Caco-2 (cell line): Measurements from ENCODE around the gene LITAF. TPM values are rescaled to one million over a fixed set of nuclear protein-coding genes. Genes with fewer than 3 reads are reported as not detected.

Source experiments
- BruUV-seq: library from RNA; stranded (reverse); fragments of 400-500 nt; replicated peaks from 2 replicates; lab custom pipeline; 2021; lab: Mats Ljungman, UMichigan
- CTCF ChIA-PET: fragments of 300-600 bp; sonication (Branson Sonifier 250); formaldehyde crosslinking; loops from one replicate; lab custom pipeline; 2022; ENCODE audit warnings: antibody characterized with exemption; lab: Charles Lee
- POLR2A ChIA-PET: fragments of 300-600 bp; sonication (Branson Sonifier 250); formaldehyde crosslinking; loops from one replicate; lab custom pipeline; 2022; ENCODE audit warnings: antibody characterized with exemption; lab: Charles Lee
- DNase-seq, 2 experiments: peaks; one replicate each; pipeline versions ENCODE4 v3.0.0 to v3.0.0-alpha.2; 2020 to 2022
- H3K27me3 ChIP-seq: replicated peaks from 2 replicates; pipeline ENCODE4 v1.6.0; 2011; ENCODE audit warnings: low read length; ENCODE audit not compliant: control insufficient read depth, insufficient read depth
- H3K36me3 ChIP-seq: 2 replicates; pipeline ENCODE4 v1.5.1; 2011; ENCODE audit warnings: low read length; ENCODE audit not compliant: control insufficient read depth, insufficient read depth
- H3K4me1 ChIP-seq: fragments of 250-450 bp; sonication (Bioruptor Pico); 2 replicates; pipeline ENCODE4 v1.5.1; 2020; ENCODE audit warnings: mild to moderate bottlenecking
- H3K4me3 ChIP-seq: 2 replicates; pipeline ENCODE4 v1.5.1; 2011; ENCODE audit warnings: low read depth, mild to moderate bottlenecking, control low read depth, low read length
- H3K9me3 ChIP-seq: fragments of 250-450 bp; sonication (Bioruptor Pico); 2 replicates; pipeline ENCODE4 v1.5.1; 2020; ENCODE audit warnings: mild to moderate bottlenecking, moderate library complexity
- H3K27ac Mint-ChIP-seq: one replicate; pipeline ENCODE4 v1.8.0; 2022; ENCODE audit warnings: mixed read lengths; ENCODE audit not compliant: unreplicated experiment
- H3K27me3 Mint-ChIP-seq: one replicate; pipeline ENCODE4 v1.8.0; 2022; ENCODE audit warnings: mixed read lengths; ENCODE audit not compliant: insufficient read depth, unreplicated experiment
- H3K36me3 Mint-ChIP-seq: one replicate; pipeline ENCODE4 v1.8.0; 2022; ENCODE audit warnings: mild to moderate bottlenecking, mixed read lengths; ENCODE audit not compliant: insufficient read depth, unreplicated experiment
- H3K4me1 Mint-ChIP-seq: one replicate; pipeline ENCODE4 v1.8.0; 2022; ENCODE audit warnings: low read depth, mixed read lengths; ENCODE audit not compliant: unreplicated experiment
- H3K4me3 Mint-ChIP-seq: one replicate; pipeline ENCODE4 v1.8.0; 2022; ENCODE audit warnings: mild to moderate bottlenecking, moderate library complexity, mixed read lengths; ENCODE audit not compliant: unreplicated experiment
- H3K9me3 Mint-ChIP-seq: one replicate; pipeline ENCODE4 v1.8.0; 2022; ENCODE audit warnings: mixed read lengths; ENCODE audit not compliant: unreplicated experiment
- intact Hi-C: fragments of 100-400 bp; cut with micrococcal nuclease; formaldehyde crosslinking; loops from one replicate; pipeline ENCODE4 v1.10.0; 2022; ENCODE audit not compliant: unreplicated experiment
- total RNA-seq: library from RNA; stranded (reverse); gene quantifications from 2 replicates; pipeline ENCODE4 v1.2.3, GENCODE V29; 2022
- TF ChIP-seq, protein P1 (sequence below), 2 experiments: fragments of 200-600 bp in 1 of 2; IDR thresholded peaks; 1 replicate in 1 of 2; 2 replicates in 1 of 2; pipeline versions ENCODE4 v1.5.1 to v1.8.0; 2011 to 2022; ENCODE audit warnings: antibody characterized with exemption in 1 of 2, control low read depth in 1 of 2, inconsistent platforms in 1 of 2, low read depth in 1 of 2, low read length in 1 of 2, mild to moderate bottlenecking in 1 of 2, moderate library complexity in 1 of 2; ENCODE audit not compliant: insufficient read depth in 1 of 2, severe bottlenecking in 1 of 2, unreplicated experiment in 1 of 2

Gene LITAF
- total RNA-seq, 1 experiment from 2014 or later, result 60.9 TPM

DNA sequence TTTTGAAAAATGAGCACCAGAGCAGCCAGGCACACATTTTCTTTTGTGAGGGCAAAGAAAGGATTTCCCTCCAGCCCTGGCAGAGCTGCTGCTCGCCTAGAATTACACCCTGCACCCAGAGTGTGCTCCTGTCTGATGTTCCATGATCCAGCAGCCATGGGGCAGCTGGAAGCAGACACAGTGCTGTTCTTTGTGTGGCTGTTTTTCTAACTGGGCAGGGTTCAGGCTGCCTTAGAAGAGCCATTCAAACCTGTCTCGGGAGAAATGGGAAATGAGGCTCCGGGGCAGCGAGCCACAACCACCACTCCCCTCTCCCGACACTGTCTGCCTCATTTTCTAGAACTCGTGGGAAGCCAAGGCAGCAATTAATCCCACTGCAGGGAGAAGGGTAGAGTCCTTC is 28.9 kb downstream of the LITAF start:
- 0 out of 2 replicates have a peak, but pooled peaks cover 4% of the 10 kb centered on the region for H3K4me1 ChIP-seq
- H3K27me3 ChIP-seq, result no peaks in the 10 kb centered on the region
- no peaks in the 10 kb centered on the region; the same call in 1 of the 2 replicates for H3K36me3 ChIP-seq
- DNase-seq, result no peak
- H3K9me3 Mint-ChIP-seq, result peaks cover 9% of the 10 kb centered on the region
- peaks cover 17% of the 10 kb centered on the region for H3K36me3 Mint-ChIP-seq
- H3K4me3 ChIP-seq, result no peak overlapping the region
- CTCF ChIA-PET, result no interaction called here
- no TSS peak for BruUV-seq
- no peak overlapping the region for H3K27ac Mint-ChIP-seq
- peaks cover 9% of the 10 kb centered on the region for H3K9me3 ChIP-seq
- TF ChIP-seq, protein P1, sequence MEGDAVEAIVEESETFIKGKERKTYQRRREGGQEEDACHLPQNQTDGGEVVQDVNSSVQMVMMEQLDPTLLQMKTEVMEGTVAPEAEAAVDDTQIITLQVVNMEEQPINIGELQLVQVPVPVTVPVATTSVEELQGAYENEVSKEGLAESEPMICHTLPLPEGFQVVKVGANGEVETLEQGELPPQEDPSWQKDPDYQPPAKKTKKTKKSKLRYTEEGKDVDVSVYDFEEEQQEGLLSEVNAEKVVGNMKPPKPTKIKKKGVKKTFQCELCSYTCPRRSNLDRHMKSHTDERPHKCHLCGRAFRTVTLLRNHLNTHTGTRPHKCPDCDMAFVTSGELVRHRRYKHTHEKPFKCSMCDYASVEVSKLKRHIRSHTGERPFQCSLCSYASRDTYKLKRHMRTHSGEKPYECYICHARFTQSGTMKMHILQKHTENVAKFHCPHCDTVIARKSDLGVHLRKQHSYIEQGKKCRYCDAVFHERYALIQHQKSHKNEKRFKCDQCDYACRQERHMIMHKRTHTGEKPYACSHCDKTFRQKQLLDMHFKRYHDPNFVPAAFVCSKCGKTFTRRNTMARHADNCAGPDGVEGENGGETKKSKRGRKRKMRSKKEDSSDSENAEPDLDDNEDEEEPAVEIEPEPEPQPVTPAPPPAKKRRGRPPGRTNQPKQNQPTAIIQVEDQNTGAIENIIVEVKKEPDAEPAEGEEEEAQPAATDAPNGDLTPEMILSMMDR (IDR thresholded peaks at IDR 0.05; ENCODE audit: insufficient read depth in 1 of 2, low read depth in 1 of 2, low read length in 1 of 2, severe bottlenecking in 1 of 2, unreplicated experiment in 1 of 2), result no peak
- POLR2A ChIA-PET, result no interaction called here
- intact Hi-C loops, result no loop called here
- H3K4me3 Mint-ChIP-seq, result no peak overlapping the region
- H3K27me3 Mint-ChIP-seq, result no peaks in the 10 kb centered on the region
- no peaks in the 10 kb centered on the region for H3K4me1 Mint-ChIP-seq

DNA sequence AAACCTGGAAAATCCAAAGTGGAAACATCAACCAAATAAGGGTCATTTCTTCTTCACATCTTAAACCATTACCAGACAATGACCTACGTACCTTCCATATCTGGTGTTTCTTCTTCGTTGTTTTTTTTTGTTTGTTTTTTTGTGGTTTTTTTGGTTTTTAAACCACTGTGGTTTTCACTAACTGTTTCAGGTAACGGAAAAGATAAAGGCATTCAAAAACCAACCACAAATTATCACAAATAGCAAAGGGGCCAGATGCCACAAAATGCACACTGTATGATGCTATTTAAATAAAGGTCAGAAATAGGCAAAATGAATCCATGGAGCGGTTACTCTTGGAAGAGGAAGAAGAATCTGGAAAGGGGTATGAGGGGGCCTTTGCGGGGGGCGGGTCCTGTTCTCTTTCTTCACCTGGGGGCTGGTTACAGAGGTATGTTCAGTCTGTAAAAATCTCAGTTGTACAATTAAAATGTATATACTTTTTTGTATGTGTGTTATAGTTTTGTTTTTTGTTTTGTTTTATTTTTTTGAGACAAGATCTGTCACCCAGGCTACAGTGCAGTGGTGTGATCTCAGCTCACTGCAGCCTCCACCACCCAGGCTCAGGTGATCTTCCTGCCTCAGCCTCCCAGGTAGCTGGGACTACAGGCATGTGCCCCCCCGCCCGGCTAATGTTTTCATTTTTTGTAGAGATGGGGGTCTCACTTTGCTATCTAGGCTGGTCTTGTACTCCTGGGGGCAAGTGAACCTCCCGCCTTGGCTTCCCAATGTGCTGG is 29.6 kb downstream of the LITAF start:
- H3K36me3 Mint-ChIP-seq, result peaks cover 17% of the 10 kb centered on the region
- ChIA-PET CTCF (no interaction called here), POLR2A (no interaction called here)
- Histone ChIP-seq H3K4me3 (no peak overlapping the region), H3K27me3 (no peaks in the 10 kb centered on the region), H3K4me1 (0 out of 2 replicates have a peak, but pooled peaks cover 4% of the 10 kb centered on the region), H3K36me3 (no peaks in the 10 kb centered on the region; the same call in 1 of the 2 replicates), H3K9me3 (peaks cover 9% of the 10 kb centered on the region)
- H3K27me3 Mint-ChIP-seq, result no peaks in the 10 kb centered on the region
- H3K4me1 Mint-ChIP-seq, result no peaks in the 10 kb centered on the region
- H3K9me3 Mint-ChIP-seq, result peaks cover 9% of the 10 kb centered on the region
- no peak for DNase-seq
- no peak overlapping the region for H3K27ac Mint-ChIP-seq
- BruUV-seq, result no TSS peak
- H3K4me3 Mint-ChIP-seq, result no peak overlapping the region
- TF ChIP-seq, protein P1 (IDR thresholded peaks at IDR 0.05; ENCODE audit: insufficient read depth in 1 of 2, low read depth in 1 of 2, low read length in 1 of 2, severe bottlenecking in 1 of 2, unreplicated experiment in 1 of 2), result no peak
- intact Hi-C loops, result no loop called here

DNA sequence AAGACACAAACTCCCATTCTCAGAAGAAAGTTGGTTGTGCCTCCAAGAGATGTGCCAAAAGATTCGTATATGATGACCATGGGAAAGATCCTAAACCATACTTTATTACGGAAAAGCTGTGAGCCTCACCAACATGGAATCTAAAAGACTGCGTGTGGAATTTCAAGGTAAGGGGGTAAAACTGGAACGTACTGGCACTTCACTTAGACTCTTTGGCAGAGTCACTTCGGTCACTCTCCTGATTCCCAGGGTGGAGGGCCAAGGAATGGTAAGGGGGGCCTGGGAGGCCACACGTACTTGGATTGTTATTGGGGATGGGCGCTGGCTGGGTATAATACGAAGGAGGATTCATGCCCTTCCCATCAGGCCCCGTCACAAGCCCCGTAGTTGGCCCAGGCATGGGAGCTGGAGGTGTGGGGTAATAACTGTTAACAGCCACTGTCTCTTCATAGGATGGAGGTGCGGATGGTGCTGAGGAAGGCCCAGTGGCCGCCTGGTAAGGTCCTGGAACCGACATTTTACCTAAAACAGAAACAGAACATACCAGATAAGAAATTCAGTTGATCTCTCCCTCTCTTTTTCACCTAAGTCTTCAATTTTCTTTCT is 30.4 kb downstream of the LITAF start:
- Mint-ChIP-seq H3K27ac (no peak overlapping the region), H3K9me3 (peaks cover 9% of the 10 kb centered on the region), H3K4me3 (no peak overlapping the region), H3K4me1 (no peaks in the 10 kb centered on the region), H3K27me3 (no peaks in the 10 kb centered on the region), H3K36me3 (peaks cover 17% of the 10 kb centered on the region)
- BruUV-seq, result no TSS peak
- H3K4me3 ChIP-seq, result no peak overlapping the region
- no peaks in the 10 kb centered on the region for H3K27me3 ChIP-seq
- POLR2A ChIA-PET, result no interaction called here
- CTCF ChIA-PET, result no interaction called here
- TF ChIP-seq, protein P1 (IDR thresholded peaks at IDR 0.05; ENCODE audit: insufficient read depth in 1 of 2, low read depth in 1 of 2, low read length in 1 of 2, severe bottlenecking in 1 of 2, unreplicated experiment in 1 of 2), result no peak
- DNase-seq, result no peak
- 0 out of 2 replicates have a peak, but pooled peaks cover 4% of the 10 kb centered on the region for H3K4me1 ChIP-seq
- intact Hi-C loops, result no loop called here
- no peaks in the 10 kb centered on the region; the same call in 1 of the 2 replicates for H3K36me3 ChIP-seq
- H3K9me3 ChIP-seq, result peaks cover 9% of the 10 kb centered on the region
